DND-41 (cell line): ENCODE data around the gene COL8A1.

ENCODE experiments used
- EZH2 ChIP-seq: IDR thresholded peaks from 3 replicates; pipeline ENCODE4 v1.6.1; 2012; ENCODE audit warnings: borderline replicate concordance, low read depth, mild to moderate bottlenecking, moderate library complexity, low read length, inconsistent platforms; ENCODE audit not compliant: severe bottlenecking
- TF ChIP-seq, protein P1 (sequence below): IDR thresholded peaks from 2 replicates; pipeline ENCODE4 v1.5.1; 2012; ENCODE audit warnings: borderline replicate concordance, low read length, moderate library complexity, mild to moderate bottlenecking; ENCODE audit not compliant: poor library complexity, severe bottlenecking; ENCODE audit errors: extremely low read depth

DNA sequence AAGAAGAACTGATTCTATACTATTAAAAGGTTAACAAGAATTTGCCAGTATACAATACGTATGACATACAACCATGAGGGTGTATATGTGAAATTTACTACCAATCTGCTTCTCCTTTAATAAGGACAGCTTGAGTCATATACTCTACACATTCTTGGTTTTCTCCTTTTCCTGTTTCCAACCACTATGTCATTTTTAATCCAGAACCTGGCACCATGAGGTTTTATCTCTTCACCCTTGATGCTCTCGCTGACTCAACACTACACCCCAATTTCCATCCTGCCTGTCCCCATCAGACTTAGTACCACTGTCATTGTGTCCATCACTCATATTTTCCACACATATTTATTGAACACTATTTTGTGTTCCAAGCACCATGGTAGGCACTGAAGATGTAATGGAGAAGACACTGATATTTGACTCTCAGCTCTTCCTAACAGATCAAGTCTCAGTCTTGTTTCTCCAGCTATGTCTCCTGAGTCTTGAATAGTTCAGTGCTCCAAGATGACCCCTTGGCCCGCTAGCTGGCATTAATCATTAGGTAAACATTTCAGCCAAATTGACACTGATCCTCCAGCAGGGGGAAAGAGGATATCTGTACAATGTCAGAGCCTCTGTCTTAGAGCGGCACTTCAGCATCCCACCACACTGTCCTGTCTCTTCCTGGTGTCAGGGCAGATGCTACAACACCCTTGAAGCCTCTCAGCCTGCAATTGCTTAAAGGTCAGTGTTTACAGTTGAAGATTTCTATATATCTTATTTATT, 11.2 kb upstream of the COL8A1 start:
- TF ChIP-seq, protein P1, sequence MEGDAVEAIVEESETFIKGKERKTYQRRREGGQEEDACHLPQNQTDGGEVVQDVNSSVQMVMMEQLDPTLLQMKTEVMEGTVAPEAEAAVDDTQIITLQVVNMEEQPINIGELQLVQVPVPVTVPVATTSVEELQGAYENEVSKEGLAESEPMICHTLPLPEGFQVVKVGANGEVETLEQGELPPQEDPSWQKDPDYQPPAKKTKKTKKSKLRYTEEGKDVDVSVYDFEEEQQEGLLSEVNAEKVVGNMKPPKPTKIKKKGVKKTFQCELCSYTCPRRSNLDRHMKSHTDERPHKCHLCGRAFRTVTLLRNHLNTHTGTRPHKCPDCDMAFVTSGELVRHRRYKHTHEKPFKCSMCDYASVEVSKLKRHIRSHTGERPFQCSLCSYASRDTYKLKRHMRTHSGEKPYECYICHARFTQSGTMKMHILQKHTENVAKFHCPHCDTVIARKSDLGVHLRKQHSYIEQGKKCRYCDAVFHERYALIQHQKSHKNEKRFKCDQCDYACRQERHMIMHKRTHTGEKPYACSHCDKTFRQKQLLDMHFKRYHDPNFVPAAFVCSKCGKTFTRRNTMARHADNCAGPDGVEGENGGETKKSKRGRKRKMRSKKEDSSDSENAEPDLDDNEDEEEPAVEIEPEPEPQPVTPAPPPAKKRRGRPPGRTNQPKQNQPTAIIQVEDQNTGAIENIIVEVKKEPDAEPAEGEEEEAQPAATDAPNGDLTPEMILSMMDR = no peak
- no peak for TF ChIP-seq EZH2
